ENCODE results near the gene NDST1.

Gene NDST1

GRCh38 chr5:150525781-150526180 lies 17.9 kb downstream of the NDST1 start:
- DNase-seq: no peak

- DNase-seq: no peak
Observed at GRCh38 chr5:150527038-150527437, 19.1 kb downstream of the NDST1 start.

GRCh38 chr5:150527808-150528207 lies 19.9 kb downstream of the NDST1 start:
- DNase-seq: no peak

GRCh38 chr5:150528924-150529546 lies 21.1 kb downstream of the NDST1 start:
- no peak for DNase-seq

- no peak for DNase-seq
Observed at GRCh38 chr5:150529555-150529954, 21.6 kb downstream of the NDST1 start.

GRCh38 chr5:150530423-150530822 lies 22.5 kb downstream of the NDST1 start:
- no peak for DNase-seq

- no peak for DNase-seq
Observed at GRCh38 chr5:150530951-150531588, 23.1 kb downstream of the NDST1 start.

- DNase-seq: no peak
Observed at GRCh38 chr5:150531686-150532085, 23.8 kb downstream of the NDST1 start.

- no peak for DNase-seq
Observed at GRCh38 chr5:150532151-150532550, 24.2 kb downstream of the NDST1 start.

GRCh38 chr5:150532996-150533395 lies 25.1 kb downstream of the NDST1 start:
- DNase-seq: no peak

- DNase-seq: no peak
Observed at GRCh38 chr5:150534811-150535210, 26.9 kb downstream of the NDST1 start.

- DNase-seq: no peak
Observed at GRCh38 chr5:150535611-150536010, 27.7 kb downstream of the NDST1 start.

- no peak for DNase-seq
Observed at GRCh38 chr5:150538007-150538917, 30.3 kb downstream of the NDST1 start.

GRCh38 chr5:150539206-150539605 lies 31.3 kb downstream of the NDST1 start:
- DNase-seq: no peak

- no peak for DNase-seq
Observed at GRCh38 chr5:150540042-150540441, 32.1 kb downstream of the NDST1 start.

GRCh38 chr5:150540615-150541396 lies 32.9 kb downstream of the NDST1 start:
- no peak for DNase-seq

GRCh38 chr5:150541397-150541675 lies 33.4 kb downstream of the NDST1 start:
- DNase-seq: no peak

- no peak for DNase-seq
Observed at GRCh38 chr5:150541895-150542294, 34.0 kb downstream of the NDST1 start.

GRCh38 chr5:150542933-150543445 lies 35.1 kb downstream of the NDST1 start:
- DNase-seq: no peak

- peak; percentile 67 for DNase-seq
Observed at GRCh38 chr5:150544611-150545219, 36.8 kb downstream of the NDST1 start.

GRCh38 chr5:150545246-150545645 lies 37.3 kb downstream of the NDST1 start:
- DNase-seq: no peak

- no peak for DNase-seq
Observed at GRCh38 chr5:150548123-150548522, 40.2 kb downstream of the NDST1 start.

- DNase-seq: no peak
Observed at GRCh38 chr5:150549735-150550134, 41.8 kb downstream of the NDST1 start.
